Activated naive CD8-positive, alpha-beta T cell treated with anti-CD3 and anti-CD28 coated beads for 36 hours (primary cell): ENCODE data around the gene CEP83. TPM values are rescaled to one million over a fixed set of nuclear protein-coding genes. Genes with fewer than 3 reads are reported as not detected.

Source experiments
- total RNA-seq, 2 experiments: library from RNA; stranded (reverse); gene quantifications; one replicate each; pipeline ENCODE4 v1.2.3, GENCODE V29; 2021

Gene CEP83
- total RNA-seq, 2 experiments from 2014 or later, result 16.3 to 20.8 TPM

Other genes starting within 250 kb of the CEP83 start
- gene TMCC3, start 190.7 kb upstream of the CEP83 start, total RNA-seq, result under 1 TPM; 0.10 to 0.19 TPM